GM12875 (cell line): ENCODE results near the gene TCTN1.
A peak's percentile ranks its signal among the peaks of the same experiment; 100 is the strongest.
"Not testable (repeated sequence)": the region's sequence is repeated elsewhere in the genome, so short reads cannot be mapped to it uniquely, and the experiment has no call there.

Experiments
- H3K4me3 ChIP-seq: one replicate; pipeline ENCODE4 v1.5.1; 2011; ENCODE audit warnings: low read depth, low read length, control low read depth
- TF ChIP-seq, protein P1 (sequence below): IDR thresholded peaks from 2 replicates; pipeline ENCODE4 v1.5.1; 2011; ENCODE audit warnings: low read depth, mild to moderate bottlenecking, control low read depth, inconsistent platforms, low read length, moderate library complexity, borderline replicate concordance; ENCODE audit not compliant: insufficient read depth

TCTN1 gene

DNA sequence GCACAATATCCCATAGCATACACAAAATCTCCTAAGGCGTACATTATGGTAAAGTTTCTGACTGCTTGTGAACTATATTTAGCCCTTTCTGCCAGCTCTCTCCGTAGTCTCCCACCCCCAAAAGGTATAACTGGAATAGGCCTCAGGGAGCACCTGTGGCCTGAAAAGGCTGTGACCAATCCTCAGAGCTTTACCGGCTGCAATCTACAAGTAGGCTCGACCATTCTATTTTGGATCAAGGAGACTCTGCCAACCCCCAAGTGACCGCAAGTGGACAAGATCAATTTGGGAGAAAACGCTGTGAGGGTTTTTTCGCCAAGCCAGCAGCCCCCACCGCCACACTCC, 32.0 kb upstream of the TCTN1 start:
- TF ChIP-seq, protein P1, sequence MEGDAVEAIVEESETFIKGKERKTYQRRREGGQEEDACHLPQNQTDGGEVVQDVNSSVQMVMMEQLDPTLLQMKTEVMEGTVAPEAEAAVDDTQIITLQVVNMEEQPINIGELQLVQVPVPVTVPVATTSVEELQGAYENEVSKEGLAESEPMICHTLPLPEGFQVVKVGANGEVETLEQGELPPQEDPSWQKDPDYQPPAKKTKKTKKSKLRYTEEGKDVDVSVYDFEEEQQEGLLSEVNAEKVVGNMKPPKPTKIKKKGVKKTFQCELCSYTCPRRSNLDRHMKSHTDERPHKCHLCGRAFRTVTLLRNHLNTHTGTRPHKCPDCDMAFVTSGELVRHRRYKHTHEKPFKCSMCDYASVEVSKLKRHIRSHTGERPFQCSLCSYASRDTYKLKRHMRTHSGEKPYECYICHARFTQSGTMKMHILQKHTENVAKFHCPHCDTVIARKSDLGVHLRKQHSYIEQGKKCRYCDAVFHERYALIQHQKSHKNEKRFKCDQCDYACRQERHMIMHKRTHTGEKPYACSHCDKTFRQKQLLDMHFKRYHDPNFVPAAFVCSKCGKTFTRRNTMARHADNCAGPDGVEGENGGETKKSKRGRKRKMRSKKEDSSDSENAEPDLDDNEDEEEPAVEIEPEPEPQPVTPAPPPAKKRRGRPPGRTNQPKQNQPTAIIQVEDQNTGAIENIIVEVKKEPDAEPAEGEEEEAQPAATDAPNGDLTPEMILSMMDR, result no peak
- H3K4me3 ChIP-seq, result peak overlapping the region; percentile 97

DNA sequence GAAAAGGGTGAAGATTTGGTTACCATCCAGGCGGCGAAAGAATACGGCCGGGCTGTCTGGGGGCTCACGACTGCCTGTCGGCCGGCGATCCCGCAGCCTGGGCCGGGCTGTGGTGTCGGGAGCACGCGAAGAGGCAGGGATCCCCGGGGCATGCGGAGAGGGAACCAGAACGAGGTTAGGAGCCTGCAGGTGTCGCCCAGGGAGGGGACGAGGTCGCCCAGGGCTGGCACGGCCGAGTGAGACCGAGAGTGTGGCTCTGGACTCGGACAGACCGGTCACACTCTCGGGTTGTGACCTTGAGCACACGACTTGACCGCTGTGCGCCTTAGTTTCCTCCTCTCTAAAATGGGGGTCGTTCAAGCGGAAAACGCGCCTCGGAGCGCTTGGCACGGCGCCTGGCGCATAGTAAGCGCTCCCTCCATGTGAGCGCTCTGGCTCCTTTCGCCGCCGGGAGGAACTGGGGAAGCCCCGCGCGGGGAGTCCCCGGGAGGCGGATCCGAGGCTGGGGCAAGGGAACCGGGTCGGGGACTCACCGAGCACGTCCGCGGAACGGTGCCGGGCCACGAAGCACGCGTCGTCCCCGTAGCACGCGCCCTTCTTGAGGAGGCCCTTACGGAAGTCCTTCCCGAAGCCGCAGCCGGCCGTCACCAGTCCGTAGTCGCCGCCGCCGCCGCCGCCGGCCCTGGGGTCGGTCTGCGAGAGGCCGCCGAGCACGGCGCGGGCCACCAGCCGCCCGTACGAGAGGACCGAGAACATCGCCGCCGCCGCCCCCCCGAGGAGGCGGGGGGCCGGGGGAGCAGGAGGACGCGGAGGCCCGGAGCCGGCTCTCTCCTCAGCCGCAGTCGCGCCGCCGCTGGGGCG, 31.4 kb upstream of the TCTN1 start:
- TF ChIP-seq, protein P1, result no peak
- H3K4me3 ChIP-seq, result peak overlapping the region; percentile 97

DNA sequence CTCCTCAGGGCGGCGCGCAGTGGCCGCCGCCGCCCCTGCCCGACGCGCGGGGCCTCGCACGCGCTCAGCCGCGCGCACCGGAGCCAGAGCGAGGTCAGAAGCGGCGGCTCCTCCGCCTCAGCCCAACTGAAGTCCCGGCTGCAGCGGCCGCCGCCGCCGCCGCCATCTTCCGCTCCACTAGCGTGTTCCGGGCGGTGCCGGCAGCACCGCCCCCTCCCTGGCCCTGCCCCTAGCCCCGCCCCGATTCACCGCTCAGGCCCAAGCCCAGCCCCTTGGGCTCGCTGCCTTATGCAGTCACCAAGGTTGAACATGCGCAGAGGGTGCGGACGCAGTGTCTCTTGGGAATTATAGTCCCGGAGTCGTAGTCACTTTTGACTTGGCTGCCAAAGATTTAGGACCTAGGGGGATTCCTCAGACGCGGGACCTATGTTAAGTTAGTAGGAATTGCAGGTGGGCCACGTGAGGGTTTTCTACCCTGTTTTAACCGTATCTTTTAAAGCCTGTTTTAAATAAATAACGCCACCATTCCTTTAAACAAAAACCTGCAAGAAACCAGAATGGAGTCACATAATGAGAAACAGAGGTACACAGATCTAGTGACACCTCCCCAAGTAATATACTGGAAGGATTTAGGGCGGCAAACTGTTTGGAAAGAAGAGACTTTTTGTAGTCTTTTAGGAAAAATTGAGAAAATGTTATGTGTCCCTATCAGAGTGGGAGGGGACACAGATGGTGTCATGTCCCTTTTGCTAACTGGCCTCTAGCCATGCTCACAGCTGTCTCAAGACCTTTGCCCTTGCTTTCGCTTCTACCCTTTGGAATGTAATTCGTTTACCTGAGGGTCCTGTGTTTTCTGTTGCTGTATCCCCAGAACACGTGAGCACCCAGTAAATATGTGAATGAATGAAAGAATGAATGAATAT, 30.5 kb upstream of the TCTN1 start, which contains the start of gene PPTC7:
Gene PPTC7 (minus strand): TSS at position 182 of the 923 bp plus-strand sequence. CDS start 287 bp downstream, outside the sequence.
- H3K4me3 ChIP-seq, result peak within 1 kb of the TSS; percentile 97
- TF ChIP-seq, protein P1, result no peak

DNA sequence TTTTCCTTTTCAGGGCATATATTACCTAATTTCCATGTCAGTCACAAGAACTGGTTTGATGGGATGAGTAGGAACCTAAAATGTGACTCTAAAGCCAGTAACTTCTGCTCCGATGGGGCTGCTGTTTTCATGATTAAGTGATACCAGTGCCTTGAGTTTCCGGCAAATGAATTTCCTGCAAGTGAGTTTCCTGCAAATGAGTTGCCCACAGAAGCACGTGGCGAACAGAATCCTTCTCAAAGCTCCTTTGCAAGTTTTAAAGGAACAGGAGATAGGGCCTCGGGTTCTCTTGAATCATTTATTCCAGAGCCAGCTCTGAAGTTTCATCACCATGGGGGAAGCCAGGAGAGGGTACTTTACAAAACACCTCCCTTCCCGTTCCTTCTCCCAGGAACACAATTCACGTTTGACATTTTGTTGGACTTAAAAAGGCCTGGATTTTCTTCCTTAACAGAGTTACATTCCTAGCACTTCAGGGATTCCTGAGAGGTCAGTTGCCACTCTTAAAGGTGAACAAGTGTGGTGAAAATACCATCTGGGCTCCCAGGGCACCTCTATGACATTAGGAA, 28.6 kb upstream of the TCTN1 start:
- H3K4me3 ChIP-seq, result no peak overlapping the region
- TF ChIP-seq, protein P1, result no peak

DNA sequence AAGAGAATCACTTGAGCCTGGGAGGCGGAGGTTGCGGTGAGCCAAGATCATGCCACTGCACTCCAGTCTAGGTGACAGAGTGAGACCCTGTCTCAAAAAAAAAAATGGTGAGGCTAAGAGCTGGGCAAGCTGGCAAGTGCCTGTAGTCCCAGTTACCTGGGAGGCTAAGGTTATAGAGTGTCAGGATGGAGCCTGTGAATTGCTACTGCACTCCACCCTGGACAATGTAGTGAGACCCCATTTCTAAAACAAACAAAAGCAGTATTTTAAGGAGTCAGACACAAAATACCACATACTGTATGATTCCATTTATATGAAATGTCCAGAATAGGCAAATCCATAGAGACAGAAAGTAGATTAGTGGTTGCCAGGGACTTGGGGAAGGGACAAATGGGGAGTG, 26.8 kb upstream of the TCTN1 start:
- H3K4me3 ChIP-seq, result not testable (repeated sequence)

DNA sequence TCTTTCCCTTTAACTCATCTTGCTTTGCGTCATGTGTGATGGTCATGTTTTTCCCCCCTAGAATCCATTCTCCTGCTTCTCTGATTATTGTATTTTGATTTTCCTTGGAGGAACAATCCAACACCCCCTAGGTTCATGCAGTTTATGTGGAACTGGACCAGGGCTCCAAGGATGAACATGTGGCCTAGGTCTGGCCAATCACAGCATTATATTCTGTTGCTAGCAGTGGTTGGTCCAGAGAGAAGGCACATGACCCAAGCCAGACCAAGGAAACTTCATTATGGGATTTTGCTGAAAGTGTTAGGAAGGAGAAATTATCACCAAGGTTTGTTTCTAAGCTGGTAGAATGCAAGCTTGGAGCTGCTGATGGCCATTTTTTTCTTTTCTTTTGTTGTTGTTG, 23.9 kb upstream of the TCTN1 start:
- TF ChIP-seq, protein P1, result no peak
- H3K4me3 ChIP-seq, result no peak overlapping the region

DNA sequence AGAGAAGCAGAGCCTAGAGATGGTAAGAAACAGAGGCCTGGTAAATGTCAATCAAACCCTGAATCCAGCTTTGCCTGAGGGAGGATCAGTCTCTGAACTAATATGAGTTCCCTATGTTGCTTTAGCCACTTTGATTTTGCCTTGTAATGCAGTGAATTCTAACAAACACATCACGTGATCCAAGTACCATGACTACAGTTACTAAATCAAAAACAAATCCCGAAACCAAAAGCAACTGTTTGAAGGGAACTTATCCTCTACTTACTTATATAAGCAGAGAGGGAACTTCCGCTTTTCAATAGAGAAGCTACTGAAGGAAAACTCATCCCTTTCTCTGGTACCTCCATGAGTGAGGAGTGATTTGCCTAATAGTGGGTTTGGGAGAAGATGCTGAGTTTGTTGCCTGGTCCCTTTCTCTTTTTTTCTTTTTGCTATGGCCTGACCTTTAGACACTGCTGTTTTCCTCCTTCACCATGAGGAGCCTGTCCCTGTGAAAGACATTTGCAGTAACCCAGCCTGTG, 23.1 kb upstream of the TCTN1 start:
- no peak overlapping the region for H3K4me3 ChIP-seq
- TF ChIP-seq, protein P1, result no peak
